Stimulated activated CD4-positive, alpha-beta T cell treated with anti-CD3 and anti-CD28 coated beads, Interleukin-2, amount 100 ng/mL, for 48 hours (primary cell): ENCODE measurements around the gene IL2RG.

ENCODE experiments used
- DNase-seq, 2 donors: peaks; one replicate each; pipeline ENCODE4 v3.0.0-alpha.2; 2020

Gene IL2RG

GRCh38 chrX:71111141-71111843 lies at the start of gene IL2RG:
Gene IL2RG, minus strand, starts transcription at chrX:71111577. Its CDS starts 38 bp downstream, at chrX:71111539.
- DNase-seq = peak; percentile 55 to 61

GRCh38 chrX:71160475-71160874 lies 49.1 kb upstream of the IL2RG start:
- DNase-seq = no peak

- DNase-seq = no peak
Measured at GRCh38 chrX:71159335-71159734, 48.0 kb upstream of the IL2RG start.

- DNase-seq = no peak
Measured at GRCh38 chrX:71158603-71159002, 47.2 kb upstream of the IL2RG start.

- no peak for DNase-seq
Measured at GRCh38 chrX:71154641-71155040, 43.3 kb upstream of the IL2RG start.

- DNase-seq = no peak
Measured at GRCh38 chrX:71154196-71154595, 42.8 kb upstream of the IL2RG start.

GRCh38 chrX:71151366-71151765 lies 40.0 kb upstream of the IL2RG start:
- no peak for DNase-seq

GRCh38 chrX:71148278-71148663 lies 36.9 kb upstream of the IL2RG start:
- no peak for DNase-seq

GRCh38 chrX:71147496-71148277 lies 36.3 kb upstream of the IL2RG start:
- DNase-seq = no peak

GRCh38 chrX:71144651-71145050 lies 33.3 kb upstream of the IL2RG start, which contains the start of gene NLGN3:
Gene NLGN3, plus strand, starts transcription at chrX:71144841. Its CDS starts 2,909 bp downstream, at chrX:71147750.
- DNase-seq = no peak

GRCh38 chrX:71143508-71143907 lies 32.1 kb upstream of the IL2RG start:
- no peak for DNase-seq

GRCh38 chrX:71140440-71140839 lies 29.1 kb upstream of the IL2RG start:
- DNase-seq = no peak

- no peak for DNase-seq
Measured at GRCh38 chrX:71131510-71131909, 20.1 kb upstream of the IL2RG start.

GRCh38 chrX:71128915-71129765 lies 17.8 kb upstream of the IL2RG start:
- DNase-seq = peak; percentile 56 to 77

- no peak for DNase-seq
Measured at GRCh38 chrX:71128166-71128833, 16.9 kb upstream of the IL2RG start.

GRCh38 chrX:71118985-71119535 lies 7.7 kb upstream of the IL2RG start:
- DNase-seq = no peak

- DNase-seq = peak; percentile 72 to 73
Measured at GRCh38 chrX:71118032-71118984, 6.9 kb upstream of the IL2RG start, which contains the start of gene MED12. Gene MED12, plus strand, starts transcription at chrX:71118596. Its CDS starts 159 bp downstream, at chrX:71118755.

GRCh38 chrX:71117358-71117757 lies 6.0 kb upstream of the IL2RG start:
- DNase-seq = no peak

- DNase-seq = no peak
Measured at GRCh38 chrX:71111921-71112431, 599 bp upstream of the IL2RG start.

- DNase-seq = no peak
Measured at GRCh38 chrX:71109051-71109450, 2.3 kb downstream of the IL2RG start.
